GM21825 (cell line): ENCODE results near the gene P2RY8.
"Not testable (repeated sequence)": the region's sequence is repeated elsewhere in the genome, so short reads cannot be mapped to it uniquely, and the experiment has no call there.

Experiments
- ATAC-seq: cut with Tn5 transposase; IDR thresholded peaks from one replicate; pipeline ENCODE4 v1.9.1; 2021; ENCODE audit warnings: mild to moderate bottlenecking, moderate library complexity; ENCODE audit not compliant: unreplicated experiment

The P2RY8 gene

DNA sequence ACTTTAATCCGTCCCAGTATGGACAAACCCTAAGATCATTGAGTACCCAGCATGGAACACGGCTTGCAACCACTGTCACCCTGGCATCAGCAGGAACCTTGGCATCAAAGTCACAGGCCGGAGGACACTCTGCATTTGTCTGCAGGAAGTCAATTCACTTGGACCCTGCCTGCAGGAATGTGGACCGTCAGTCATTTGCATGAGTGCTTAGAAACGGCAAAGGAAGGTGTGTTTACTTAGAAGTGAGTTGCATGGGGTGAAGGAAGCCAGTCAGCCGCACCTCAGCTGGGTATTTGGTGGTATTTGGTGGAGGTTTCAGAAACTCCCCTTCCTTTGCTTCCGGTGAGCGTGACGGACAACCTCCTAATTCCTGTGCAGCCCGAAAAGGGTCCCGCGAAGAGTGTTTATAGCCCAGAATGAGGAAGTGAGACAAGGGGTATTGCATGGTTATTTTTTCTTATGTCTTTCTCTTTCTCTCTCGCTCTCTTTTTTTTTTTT, 15.5 kb downstream of the P2RY8 start:
- peak; percentile 83 for ATAC-seq

DNA sequence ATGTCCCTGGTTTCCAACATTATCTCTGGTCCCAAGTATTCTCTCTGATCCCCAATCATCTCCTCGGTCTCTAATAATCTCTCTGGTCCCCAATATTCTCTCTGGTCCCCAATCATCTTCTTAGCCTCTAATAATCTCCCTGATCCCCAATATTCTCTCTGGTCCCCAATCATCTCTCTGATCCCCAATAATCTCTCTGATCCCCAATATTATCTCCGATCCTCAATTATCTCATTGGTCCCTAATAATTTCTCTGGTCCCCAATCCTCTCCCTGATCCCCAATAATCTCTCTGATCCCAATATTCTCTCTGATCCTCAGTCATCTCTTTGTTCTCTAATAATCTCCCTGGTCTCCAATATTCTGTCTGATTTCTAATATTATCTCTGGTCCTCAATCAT, 16.6 kb downstream of the P2RY8 start:
- ATAC-seq = no peak

DNA sequence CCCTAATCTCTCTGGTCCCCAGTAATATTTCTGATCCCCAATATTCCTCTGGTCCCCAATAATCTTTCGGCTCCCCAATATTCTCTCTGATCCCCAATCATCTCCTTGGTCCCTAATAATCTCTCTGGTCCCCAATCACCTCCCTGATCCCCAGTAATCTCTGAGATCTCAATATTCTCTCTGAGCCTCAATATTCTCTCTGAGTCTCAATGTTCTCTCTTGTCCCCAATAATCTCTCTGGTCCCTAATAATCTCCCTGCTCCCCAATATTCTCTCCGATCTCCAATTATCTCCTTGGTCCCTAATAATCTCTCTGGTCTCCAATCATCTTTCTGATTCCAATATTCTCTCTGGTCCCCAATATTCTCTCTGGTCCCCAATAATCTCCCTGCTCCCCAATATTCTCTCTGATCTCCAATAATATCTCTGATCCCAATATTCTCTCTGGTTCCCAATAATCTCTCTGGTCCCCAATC, 17.9 kb downstream of the P2RY8 start:
- no peak for ATAC-seq

DNA sequence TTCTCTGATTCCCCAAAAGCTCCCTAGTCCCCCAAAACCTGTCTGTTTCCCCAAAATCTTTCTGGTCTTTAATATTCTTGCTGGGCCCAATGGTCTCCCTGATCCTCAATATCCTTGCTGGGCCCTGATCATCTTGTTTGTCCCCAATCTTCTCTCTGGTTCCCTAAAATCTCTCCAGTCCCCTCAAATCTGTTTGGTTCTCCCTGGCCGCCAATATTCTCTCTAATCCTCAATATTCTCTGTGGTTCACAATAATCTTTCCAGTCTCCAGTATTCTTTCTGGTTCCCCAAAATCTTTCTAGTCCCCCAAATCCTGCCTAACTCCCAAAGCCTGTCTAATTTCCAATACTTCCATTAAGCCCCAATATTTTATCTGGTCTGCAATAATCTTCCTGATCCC, 18.5 kb downstream of the P2RY8 start:
- ATAC-seq = no peak

DNA sequence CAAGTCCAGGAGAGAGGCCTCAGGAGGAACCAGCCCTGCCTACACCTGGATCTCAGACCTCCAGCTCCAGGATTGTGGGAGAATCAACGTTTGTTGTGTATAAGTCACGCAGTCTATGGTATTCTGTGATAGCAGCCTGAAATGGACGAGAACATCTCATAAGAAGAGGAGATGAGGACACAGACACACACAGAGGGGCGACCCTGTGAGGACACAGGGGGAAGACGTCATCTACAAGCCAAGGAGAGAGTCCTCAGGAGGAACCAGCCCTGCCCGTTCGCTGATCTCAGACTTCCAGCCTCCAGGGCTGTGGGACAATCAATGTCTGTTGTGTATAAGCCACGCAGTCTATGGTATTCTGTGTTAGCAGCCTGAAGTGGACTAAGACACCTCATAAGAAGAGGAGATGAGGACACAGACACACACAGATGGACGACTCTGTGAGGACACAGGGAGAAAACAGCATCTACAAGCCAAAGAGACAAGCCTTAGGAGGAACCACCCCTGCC, 20.3 kb downstream of the P2RY8 start:
- no peak for ATAC-seq

DNA sequence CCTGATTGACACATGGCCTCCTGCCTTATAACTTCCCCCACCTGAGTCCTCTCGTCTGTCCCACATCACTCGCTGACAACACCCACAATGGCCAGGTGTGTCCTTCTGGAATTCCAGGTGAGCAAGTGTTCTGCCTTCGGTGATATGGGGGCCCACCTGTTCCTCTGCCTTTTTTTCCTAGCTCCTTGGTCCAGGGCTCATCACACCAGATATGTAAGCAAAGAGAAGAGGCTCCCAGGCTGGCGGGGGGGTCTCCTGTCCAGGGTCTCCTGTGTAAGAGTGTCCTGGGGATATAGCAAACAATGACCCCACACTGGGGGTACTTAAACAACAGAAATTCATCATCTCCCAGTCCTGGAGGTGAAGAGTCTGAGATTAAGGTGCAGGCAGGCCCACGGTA, 25.2 kb downstream of the P2RY8 start:
- ATAC-seq = no peak

DNA sequence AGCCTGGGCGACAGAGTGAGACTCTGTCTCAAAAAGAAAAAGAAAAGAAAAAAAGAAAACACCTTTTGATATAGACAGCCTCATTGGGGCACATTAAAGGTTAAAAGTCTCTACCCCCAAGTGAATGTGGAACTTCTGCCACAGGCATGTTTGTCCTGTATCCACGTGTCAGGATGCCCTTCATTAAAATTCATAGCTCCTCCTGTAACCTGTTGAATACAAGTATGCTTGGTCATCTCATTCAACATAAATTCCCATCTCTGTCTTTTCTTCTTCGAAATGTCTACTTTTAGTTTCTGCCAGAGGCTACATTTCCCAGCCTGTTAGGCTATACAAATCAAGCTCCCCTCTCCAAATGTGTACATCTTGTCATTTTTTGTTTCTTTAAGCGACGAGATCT, 25.8 kb downstream of the P2RY8 start:
- no peak for ATAC-seq

DNA sequence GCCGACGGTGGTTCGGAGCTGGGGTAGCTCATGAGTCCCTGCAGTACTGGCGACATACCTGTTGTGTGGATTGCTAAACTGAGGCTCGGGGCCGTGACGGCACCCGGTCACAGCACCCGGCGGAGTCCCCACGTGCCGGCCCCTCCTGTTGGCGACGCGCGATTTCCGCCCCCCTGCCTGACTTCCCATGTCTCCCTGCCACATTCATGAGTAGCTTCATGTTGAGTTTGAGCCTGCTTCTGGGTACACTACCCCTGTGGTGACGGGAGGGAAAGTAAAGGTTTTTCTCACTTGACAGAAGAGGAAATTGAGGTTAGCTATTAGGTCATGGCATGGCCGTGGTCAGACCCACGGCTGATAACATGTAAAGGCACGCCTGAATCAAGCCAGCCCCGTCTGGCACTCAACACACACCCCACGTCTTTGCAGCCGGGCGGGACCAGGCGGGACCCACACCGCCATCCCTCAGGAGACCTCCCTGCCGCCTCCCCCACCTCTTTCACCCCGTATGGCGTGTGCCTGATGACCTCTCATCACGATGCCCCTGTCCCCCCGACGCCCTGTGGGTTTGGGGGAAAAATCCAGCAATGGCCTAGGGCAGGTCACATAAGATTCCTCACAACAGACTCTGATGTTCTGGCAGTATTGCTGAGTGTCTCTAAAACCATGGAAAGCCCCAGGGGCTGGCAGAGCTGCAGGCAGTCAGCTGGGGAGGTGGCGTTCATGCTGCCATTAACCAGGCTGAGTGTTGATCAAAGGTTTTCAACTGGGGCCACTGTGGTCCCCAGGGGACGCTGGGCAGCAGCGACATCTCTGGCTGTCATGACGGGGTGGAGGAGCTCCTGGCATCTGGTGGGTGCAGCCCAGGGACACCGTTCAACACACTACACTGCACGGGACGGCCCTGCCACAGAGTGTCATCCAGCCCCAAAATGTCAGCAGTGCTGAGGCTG, 29.2 kb downstream of the P2RY8 start:
- ATAC-seq = peak; percentile 58

DNA sequence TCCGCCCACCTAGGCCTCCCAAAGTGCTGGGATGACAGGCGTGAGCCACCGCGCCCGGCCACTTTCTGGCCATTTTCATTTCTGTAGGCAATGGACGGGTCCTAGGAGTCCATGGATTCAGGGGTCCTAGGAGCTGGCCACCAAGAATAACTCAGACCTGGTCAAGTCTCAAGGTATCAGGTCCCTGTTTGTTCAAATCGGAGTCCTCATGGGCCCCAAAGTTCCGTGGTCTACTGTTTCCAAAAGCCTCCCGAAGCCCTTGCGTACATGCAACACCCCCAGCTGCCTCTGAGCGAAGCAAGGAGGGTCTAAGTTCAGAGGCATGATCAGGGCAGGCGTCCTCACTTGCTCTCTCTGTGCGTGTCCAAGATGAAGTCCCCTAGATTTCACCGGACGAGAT, 30.1 kb downstream of the P2RY8 start:
- no peak for ATAC-seq

DNA sequence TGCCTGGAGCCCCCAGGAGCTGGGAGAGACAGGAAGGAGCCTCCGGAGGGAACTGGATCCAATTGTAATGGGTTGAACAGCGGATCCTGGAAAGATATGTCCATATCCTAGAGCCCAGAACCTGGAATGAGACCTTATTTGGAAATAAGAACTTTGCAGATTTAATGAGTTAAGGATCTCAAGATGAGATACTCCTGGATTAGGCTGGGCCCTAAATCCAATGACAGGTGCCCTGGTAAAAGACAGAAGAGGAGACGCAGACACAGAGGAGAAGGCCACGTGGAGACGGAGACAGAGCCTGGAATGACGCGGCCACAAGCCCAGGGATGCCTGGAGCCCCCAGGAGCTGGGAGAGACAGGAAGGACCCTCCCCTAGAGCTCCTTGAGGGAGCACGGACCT, 34.1 kb downstream of the P2RY8 start:
- no peak for ATAC-seq

DNA sequence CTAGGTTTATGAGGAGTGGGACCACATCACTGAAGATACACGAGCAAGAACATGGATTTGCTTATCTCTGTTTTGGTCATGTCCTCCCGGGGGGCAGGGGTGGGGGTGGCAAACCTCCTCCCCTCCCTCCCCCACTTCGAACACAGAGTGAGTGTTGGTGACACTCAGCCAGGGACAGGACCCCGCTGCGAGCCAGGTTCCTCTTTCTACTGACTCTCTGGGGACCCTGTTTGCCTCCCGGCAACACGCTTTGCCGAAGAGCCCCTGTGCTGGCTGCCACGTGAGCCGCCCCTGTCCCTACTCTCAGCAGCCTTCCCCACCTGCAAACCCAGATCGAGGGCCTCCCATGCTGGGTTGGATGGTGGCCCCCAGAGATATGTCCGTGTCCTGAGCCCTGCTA, 34.7 kb downstream of the P2RY8 start:
- peak; percentile 56 for ATAC-seq

DNA sequence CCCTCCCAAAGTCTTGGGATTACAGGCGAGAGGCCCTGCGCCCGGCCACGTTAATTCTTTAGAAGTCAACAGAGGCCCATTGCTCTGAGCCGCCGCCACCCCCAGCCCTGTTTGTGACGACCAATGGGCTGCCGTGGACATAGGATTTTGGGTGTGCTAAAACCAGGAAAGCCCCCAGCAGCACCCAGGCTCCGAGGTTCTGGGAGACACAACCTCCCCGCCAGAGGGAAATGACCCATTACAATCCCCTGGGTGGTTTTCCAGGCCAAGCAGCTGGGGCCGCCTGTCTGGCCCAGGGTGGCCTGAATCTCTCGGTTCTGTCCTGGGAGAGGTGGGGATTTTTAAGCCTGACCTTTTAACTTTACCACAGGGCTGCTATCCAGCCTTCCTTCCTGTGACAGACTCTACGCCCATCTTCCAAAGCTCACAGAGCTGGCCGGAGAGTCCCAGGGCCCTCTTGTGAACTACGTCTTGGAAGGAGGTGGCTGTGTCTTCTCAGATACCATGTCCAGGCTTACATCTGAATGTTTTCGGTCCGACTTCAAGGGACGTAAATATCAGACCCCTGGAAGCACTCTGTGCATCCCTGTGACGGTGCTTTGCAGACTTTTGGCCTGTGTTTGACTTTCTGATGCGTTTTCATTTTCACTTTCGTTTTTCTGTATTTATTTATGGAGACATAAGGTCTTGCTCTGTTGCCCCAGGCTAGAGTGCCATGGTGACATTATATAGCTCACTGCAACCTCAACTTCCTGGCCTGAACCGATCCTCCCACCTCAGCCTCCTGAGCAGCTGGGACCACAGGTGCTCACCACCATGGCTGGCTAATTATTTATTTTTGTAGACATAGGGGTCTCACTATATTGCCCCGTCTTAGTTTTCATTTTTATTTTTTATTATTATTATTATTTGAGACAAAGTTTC, 36.0 kb downstream of the P2RY8 start:
- ATAC-seq = peak; percentile 66

DNA sequence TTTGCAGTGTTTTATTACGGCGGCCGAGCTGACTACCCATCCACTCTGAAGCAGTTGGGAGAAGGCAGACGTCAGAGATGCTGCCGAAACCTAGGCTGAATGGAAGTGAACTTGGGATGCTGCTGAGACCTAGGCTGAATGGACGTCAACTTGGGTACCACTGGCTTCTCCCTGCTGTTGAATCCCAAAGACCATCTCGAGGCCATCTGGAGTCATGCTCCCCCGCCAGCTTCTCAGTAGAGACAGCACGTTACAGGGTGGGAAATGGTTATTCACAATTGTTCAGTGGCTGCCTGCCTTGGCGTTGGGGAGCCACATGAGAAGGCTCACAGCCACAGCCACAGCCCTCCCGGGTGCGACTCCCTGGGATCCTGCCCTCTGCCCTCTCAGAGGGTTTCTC, 40.9 kb downstream of the P2RY8 start:
- ATAC-seq = no peak

DNA sequence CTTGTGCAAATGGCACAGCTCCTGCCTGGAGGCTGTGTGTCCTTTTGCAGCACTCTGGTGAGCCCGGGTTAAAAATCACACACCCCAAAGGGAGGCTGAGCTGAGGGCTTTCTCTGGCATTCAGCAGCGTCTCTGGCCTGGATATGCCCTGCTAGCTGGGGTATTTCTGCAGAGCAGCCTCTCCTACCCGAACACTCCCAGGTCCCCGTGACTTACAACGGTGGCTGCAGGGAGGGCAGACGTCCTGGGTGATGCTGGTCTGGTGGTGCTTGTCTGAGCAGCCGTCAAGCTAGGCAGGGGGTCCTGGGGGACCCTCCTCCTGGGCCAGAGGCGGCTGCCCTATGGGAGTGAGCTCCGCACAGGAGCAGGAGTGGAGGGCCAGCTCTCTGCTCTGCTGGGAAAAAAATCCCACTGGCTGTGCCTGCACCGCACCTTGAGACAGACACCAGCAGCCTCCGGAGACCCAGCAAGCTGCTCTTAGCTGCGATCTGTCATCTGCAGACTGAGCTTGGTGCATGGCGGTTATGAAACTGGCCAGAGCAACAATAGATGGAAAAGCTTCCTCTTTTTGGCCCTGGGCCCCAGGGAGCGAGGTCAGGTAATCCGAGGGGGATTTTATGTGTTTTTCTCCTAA, 43.0 kb downstream of the P2RY8 start:
- peak; percentile 69 for ATAC-seq

DNA sequence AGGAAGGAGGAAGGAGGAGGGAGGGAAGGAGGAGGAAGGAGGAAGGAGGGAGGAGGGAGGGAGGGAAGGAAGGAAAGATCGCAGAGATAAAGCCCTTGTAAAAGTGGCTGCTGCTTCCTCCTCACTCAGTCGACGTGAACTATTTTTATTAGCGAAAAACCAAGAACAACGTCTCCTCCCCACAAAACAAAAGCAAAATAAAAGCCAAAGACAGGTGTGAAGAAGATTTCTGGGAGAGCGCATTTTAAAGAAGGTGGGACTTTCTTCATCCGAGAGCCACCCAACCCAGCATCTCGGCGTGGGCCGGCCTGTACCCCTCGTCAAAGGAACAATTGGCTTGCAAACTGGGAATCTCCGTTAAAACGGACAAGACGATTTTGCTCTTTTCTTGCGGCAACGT, 43.6 kb downstream of the P2RY8 start:
- no peak for ATAC-seq

DNA sequence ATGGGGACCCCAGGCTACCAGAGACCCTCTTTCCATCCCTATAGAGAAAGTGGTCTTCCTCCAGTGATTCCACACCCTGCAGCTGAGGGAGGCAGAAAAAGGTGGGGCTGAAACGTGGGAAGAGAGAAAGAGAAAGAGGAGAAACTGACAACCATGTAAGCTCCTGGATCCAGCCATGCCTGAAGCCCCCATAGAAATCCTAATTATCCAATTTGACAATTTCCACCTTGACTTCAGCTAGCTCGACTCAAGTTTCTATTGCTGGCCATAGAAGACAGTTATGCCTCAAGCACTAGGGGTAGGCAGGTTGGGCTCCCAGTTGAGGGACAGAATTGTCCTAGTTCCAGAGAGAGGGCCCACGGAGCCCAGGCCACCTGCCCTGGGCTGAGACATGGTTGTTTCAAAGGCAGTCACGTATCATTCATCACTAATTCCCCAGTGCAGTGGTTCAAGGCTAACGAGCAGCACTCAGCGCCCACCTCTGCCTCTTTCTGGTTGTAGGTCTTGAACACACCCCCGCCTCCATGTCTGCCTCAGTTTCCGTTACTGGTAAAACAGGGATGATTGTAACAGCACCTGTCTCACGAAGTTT, 44.5 kb downstream of the P2RY8 start:
- ATAC-seq = peak; percentile 1

DNA sequence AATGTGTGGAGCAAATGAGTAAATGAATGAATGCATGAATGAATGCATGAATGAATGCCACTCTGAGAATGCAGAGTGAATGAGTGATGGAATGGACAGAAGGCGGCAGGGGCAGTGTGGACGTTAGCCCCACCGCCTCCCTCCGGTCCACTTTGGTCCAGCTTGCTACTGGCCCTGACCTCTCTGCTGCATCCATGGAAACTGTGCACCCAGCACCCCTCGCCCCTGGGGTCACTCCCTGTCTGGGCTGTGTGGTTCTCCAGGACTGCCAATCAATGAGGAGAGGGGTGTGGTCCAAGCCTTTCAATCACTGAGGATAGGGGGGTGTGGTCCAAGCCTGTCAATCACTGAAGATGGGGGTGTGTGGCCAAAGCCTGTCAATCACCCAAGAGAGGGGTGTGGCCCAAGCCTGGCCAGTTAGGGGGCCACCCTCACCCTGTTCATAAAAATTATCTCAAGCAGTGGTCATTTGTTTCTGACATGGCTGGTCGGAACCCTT, 45.1 kb downstream of the P2RY8 start:
- peak; percentile 69 for ATAC-seq

DNA sequence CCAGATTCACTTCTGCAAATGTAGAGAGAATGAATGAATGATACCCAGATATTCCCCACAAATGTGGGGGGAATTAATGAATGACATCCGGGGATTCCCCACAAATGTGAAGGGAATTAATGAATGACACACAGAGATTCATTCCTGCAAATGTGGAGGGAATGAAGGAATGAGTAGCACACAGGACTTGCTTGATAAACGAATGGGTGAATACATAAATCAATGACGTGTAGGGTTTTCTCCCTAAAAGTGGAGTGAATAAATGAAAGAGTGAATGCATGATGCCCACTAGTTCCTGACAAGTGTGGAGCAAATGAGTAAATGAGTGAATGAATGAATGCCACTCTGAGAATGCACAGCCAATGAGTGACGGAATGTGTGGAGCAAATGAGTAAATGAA, 45.7 kb downstream of the P2RY8 start:
- ATAC-seq = not testable (repeated sequence)

DNA sequence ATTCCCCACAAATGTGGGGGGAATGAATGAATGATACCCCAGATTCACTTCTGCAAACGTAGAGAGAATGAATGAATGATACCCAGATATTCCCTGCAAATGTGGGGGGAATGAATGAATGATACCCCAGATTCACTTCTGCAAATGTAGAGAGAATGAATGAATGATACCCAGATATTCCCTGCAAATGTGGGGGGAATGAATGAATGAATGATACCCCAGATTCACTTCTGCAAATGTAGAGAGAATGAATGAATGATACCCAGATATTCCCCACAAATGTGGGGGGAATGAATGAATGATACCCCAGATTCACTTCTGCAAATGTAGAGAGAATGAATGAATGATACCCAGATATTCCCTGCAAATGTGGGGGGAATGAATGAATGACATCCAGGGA, 46.3 kb downstream of the P2RY8 start:
- not testable (repeated sequence) for ATAC-seq

DNA sequence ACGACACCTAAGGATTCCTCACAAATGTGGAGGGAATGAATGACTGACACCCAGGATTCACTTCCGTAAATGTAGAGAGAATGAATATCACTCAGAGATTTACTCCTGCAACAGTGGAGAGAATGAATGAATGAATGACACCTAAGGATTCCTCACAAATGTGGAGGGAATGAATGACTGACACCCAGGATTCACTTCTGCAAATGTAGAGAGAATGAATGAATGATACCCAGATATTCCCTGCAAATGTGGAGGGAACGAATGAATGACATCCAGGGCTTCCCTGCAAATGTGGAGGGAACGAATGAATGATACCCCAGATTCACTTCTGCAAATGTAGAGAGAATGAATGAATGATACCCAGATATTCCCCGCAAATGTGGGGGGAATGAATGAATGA, 47.6 kb downstream of the P2RY8 start:
- ATAC-seq = not testable (repeated sequence)
